Uterus (tissue), 2 donors: ENCODE data around the gene NENF.

Experiments
- CTCF ChIP-seq, 4 experiments: fragments of 200-600 bp in 2 of 4; fragments of 450-650 bp in 2 of 4; sonication (generic) in 2 of 4; IDR thresholded peaks; one replicate each; pipeline ENCODE4 v1.5.1; 2016 to 2019; ENCODE audit warnings: antibody characterized with exemption in 4 of 4, mild to moderate bottlenecking in 2 of 4, moderate library complexity in 1 of 4
- POLR2A ChIP-seq, 2 donors: fragments of 450-650 bp; IDR thresholded peaks; one replicate each; pipeline ENCODE4 v1.6.1; 2016; ENCODE audit warnings: antibody characterized with exemption in 2 of 2, mild to moderate bottlenecking in 1 of 2, moderate library complexity in 1 of 2

DNA sequence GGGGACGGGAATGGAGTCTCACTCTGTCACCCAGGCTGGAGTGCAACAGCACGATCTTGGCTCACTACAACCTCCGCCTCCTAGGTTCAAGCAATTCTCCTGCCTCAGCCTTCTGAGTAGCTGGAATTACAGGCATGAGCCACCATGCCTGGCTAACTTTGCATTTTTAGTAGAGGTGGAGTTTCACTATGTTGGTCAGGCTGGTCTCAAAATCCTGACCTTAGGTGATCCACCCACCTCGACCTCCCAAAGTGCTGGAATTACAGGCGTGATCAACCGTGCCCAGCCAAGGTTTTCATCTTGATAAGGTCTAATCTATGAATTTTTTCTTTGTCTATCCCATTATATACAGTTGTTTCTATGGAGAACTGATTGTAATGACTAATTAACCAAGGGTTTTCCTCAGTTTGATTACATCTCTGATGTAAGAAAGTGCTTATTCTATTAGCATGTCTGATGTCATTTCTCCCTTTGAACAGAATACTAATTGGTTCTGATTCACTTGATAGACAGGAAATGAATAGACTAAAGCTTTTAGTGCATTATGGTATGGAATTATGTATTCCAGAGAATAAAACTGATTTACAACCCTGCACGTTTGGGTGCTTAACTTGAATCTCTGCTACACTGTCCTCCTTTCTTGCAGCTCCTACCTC lies 29.9 kb upstream of the NENF start:
- no peak for TF ChIP-seq POLR2A (IDR thresholded peaks at IDR 0.05)
- no peak for TF ChIP-seq CTCF (IDR thresholded peaks at IDR 0.05)
